Inflammatory macrophage (primary cell): Measurements from ENCODE around the gene GOLGA6D.
A peak's percentile ranks its signal among the peaks of the same experiment; 100 is the strongest.
"Not testable (repeated sequence)": the region's sequence is repeated elsewhere in the genome, so short reads cannot be mapped to it uniquely, and the experiment has no call there.

Experiments used
- DNase-seq, 2 donors: peaks; one replicate each; pipeline ENCODE4 v3.0.0-alpha.2; 2020 to 2022
- total RNA-seq, 18 experiments: gene quantifications; one replicate each; lab custom pipeline; 2026; ENCODE audit warnings: mixed read lengths in 6 of 18, inconsistent platforms in 2 of 18; lab: John Stamatoyannopoulos, UW

The GOLGA6D gene
- total RNA-seq, result 0 to 0.03 (median 0) reads per million in 18 experiments

GRCh38 chr15:75282572-75282971 lies at the start of gene GOLGA6D:
Gene GOLGA6D (plus strand): TSS chr15:75282835. CDS start chr15:75282876, 41 bp downstream.
- DNase-seq, result not testable (repeated sequence)

GRCh38 chr15:75233504-75234190 lies 49.0 kb upstream of the GOLGA6D start:
- DNase-seq, result no peak

GRCh38 chr15:75234191-75234810 lies 48.3 kb upstream of the GOLGA6D start:
- no peak for DNase-seq

- DNase-seq, result no peak
Observed at GRCh38 chr15:75235051-75235673, 47.5 kb upstream of the GOLGA6D start.

- DNase-seq, result no peak
Observed at GRCh38 chr15:75235760-75236729, 46.6 kb upstream of the GOLGA6D start.

- no peak for DNase-seq
Observed at GRCh38 chr15:75237316-75237982, 45.2 kb upstream of the GOLGA6D start.

GRCh38 chr15:75238150-75238549 lies 44.5 kb upstream of the GOLGA6D start:
- no peak for DNase-seq

- DNase-seq, result not testable (repeated sequence)
Observed at GRCh38 chr15:75245741-75246140, 36.9 kb upstream of the GOLGA6D start.

GRCh38 chr15:75248991-75249390 lies 33.6 kb upstream of the GOLGA6D start:
- not testable (repeated sequence) for DNase-seq

GRCh38 chr15:75249726-75250125 lies 32.9 kb upstream of the GOLGA6D start:
- DNase-seq, result no peak

GRCh38 chr15:75251343-75251742 lies 31.3 kb upstream of the GOLGA6D start:
- not testable (repeated sequence) for DNase-seq

- DNase-seq, result not testable (repeated sequence)
Observed at GRCh38 chr15:75252285-75252684, 30.4 kb upstream of the GOLGA6D start.

- not testable (repeated sequence) for DNase-seq
Observed at GRCh38 chr15:75258034-75258433, 24.6 kb upstream of the GOLGA6D start, which contains the start of gene GOLGA6C. Gene GOLGA6C (plus strand): TSS chr15:75258334. CDS start chr15:75258599, 265 bp downstream.

GRCh38 chr15:75258620-75259343 lies 23.9 kb upstream of the GOLGA6D start:
- not testable (repeated sequence) for DNase-seq

- DNase-seq, result not testable (repeated sequence)
Observed at GRCh38 chr15:75259873-75260272, 22.8 kb upstream of the GOLGA6D start.

GRCh38 chr15:75273751-75274359 lies 8.8 kb upstream of the GOLGA6D start:
- DNase-seq, result not testable (repeated sequence)

- peak in 1 of 2 donors; percentile 9 for DNase-seq
Observed at GRCh38 chr15:75274509-75275107, 8.0 kb upstream of the GOLGA6D start.

- DNase-seq, result not testable (repeated sequence)
Observed at GRCh38 chr15:75275617-75276016, 7.0 kb upstream of the GOLGA6D start.

- not testable (repeated sequence) for DNase-seq
Observed at GRCh38 chr15:75278497-75278896, 4.1 kb upstream of the GOLGA6D start.

- DNase-seq, result not testable (repeated sequence)
Observed at GRCh38 chr15:75284152-75284551, 1.5 kb downstream of the GOLGA6D start.
